HL-60/S4 treated with phorbol 12-myristate 13-acetate at 8.2 ng/mL for 4 days and 3 days (cell line): Measurements from ENCODE around the gene DSG1.
"Not testable (repeated sequence)": the region's sequence is repeated elsewhere in the genome, so short reads cannot be mapped to it uniquely, and the experiment has no call there.

Source experiments
- in situ Hi-C: fragments of 300-500 bp; cut with MboI; formaldehyde crosslinking; loops from 2 replicates; pipeline ENCODE4 v1.15.0; 2022; ENCODE audit warnings: low sequenced_read_pairs

Gene DSG1

GRCh38 chr18:31317860-31318259 lies at the start of gene DSG1:
DSG1 (plus strand) TSS chr18:31318160; CDS start chr18:31318301, 141 bp downstream.
- in situ Hi-C loops: no loop called here

GRCh38 chr18:31268985-31269406 lies 49.0 kb upstream of the DSG1 start:
- in situ Hi-C loops: no loop called here

DNA sequence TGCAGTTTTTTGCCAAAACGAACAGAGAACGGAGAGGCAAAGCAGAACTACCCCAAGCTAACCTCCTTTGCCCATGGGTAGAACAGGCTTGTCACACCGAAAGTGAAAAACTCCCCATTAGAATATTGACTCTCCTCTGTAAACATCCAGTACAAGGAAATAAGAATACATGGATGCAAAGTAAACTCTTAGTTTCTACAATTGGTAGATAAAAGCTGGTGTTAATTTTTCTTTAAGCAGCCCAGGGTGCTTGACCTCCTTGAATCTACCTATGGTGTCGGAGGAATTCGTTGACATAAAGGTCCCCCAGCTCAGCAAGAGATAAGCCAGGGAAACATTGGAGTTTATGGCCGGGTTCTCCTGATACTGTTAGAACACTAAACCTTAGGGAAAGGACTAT lies 48.4 kb upstream of the DSG1 start:
- in situ Hi-C loops: no loop called here

GRCh38 chr18:31270578-31270977 lies 47.4 kb upstream of the DSG1 start:
- in situ Hi-C loops: no loop called here

- in situ Hi-C loops: no loop called here
Measured at GRCh38 chr18:31273812-31274527, 44.0 kb upstream of the DSG1 start.

- in situ Hi-C loops: no loop called here
Measured at GRCh38 chr18:31274931-31275330, 43.0 kb upstream of the DSG1 start.

GRCh38 chr18:31275722-31276463 lies 42.1 kb upstream of the DSG1 start:
- in situ Hi-C loops: no loop called here

DNA sequence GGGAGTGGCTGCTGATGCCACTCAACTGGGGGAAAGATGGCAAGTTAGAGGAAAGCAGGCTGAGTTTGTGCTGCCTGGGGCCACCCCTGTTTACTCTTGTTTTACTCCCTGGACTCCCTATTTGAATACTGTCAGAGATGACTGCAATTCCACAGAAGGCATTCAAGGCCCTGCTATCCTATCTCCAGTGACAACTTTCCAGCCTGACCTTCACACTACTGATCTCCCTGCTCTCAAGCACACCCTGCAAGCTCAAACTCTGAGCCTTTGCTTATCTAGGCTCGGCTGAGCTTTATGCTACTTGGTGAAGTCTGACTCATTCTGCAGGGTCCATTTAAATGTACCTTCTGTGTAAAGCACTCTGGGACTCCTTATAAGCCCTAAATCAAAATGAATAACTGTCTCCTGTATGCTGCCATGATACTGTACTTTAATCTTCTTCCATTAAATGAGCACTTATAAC lies 39.3 kb upstream of the DSG1 start:
- in situ Hi-C loops: no loop called here

- in situ Hi-C loops: no loop called here
Measured at GRCh38 chr18:31280502-31280901, 37.5 kb upstream of the DSG1 start.

- in situ Hi-C loops: no loop called here
Measured at GRCh38 chr18:31281437-31281836, 36.5 kb upstream of the DSG1 start.

DNA sequence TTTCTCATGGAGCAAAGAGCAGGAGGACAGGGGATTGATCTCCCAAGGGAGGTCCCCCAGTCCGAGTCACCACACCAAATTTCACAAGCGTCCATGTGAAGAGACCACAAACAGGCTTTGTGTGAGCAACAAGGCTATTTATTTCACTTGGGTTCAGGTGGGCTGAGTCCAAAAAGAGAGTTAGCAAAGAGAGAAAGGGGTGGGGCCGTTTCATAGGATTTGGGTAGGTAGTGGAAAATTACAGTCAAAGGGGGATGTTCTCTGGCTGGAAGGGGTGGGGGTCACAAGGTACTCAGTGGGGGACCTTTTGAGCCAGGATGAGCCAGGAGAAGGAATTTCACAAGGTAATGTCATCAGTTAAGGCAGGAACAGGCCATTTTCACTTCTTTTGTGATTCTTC lies 28.5 kb upstream of the DSG1 start:
- in situ Hi-C loops: not testable (repeated sequence)

DNA sequence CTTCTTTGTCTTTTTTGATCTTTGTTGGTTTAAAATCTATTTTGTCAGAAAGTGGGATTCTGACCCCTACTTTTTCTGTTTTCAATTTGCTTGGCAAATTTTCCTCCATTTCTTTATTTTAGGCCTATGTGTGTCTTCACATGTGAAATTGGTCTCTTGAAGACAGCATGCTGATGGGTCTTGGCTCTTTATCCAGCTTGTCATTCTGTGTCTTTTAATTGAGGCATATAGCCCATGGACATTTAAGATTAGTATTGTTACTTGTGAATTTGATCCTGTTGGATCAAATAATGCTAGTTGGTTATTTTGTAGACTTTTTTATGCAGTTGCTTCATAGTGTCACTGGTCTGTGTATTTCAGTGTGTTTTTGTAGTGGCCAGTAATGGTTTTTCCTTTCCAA lies 26.3 kb upstream of the DSG1 start:
- in situ Hi-C loops: no loop called here

- in situ Hi-C loops: no loop called here
Measured at GRCh38 chr18:31294199-31294747, 23.7 kb upstream of the DSG1 start.

GRCh38 chr18:31297248-31297647 lies 20.7 kb upstream of the DSG1 start:
- in situ Hi-C loops: no loop called here

GRCh38 chr18:31301201-31301655 lies 16.7 kb upstream of the DSG1 start:
- in situ Hi-C loops: no loop called here

DNA sequence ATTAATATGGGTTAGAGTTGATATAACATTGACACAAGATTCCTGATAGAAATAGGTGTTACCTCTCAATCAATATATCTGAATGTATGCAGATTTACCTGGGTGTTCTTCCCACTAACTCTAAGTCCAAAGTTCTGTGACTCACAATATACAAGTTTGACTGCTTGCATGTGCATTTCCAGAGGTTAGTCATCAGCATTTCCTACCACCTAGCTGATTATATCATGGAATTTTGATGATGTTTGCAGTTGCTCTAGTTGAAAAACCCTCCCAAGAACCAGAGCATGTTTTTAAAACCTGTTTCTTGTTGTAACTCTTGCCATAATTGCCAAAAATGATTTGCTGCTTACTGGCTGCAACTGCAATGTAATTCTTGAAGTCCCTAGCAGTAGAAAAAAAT lies 15.0 kb upstream of the DSG1 start:
- in situ Hi-C loops: no loop called here

- in situ Hi-C loops: no loop called here
Measured at GRCh38 chr18:31303771-31304170, 14.2 kb upstream of the DSG1 start.

- in situ Hi-C loops: no loop called here
Measured at GRCh38 chr18:31309115-31309514, 8.8 kb upstream of the DSG1 start.

DNA sequence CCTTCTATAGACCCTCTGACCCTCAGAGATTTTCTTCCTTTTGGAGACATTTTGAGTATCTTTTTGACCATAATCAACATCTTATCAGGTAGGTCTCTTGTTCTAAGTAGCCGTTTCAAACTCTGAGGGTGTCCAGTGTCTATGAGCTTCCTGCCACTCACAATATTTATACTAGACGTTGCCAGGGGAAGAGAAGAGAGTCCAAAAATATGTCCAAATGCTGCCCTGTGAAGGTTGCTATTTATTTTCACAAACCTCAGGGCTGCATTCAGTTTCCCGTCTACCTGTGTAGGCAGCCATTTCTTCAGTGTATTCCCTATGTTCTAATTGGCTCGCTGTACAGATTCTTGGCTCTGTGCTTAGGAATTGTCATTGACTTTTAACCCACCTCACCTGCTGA lies 986 bp upstream of the DSG1 start:
- in situ Hi-C loops: no loop called here

DNA sequence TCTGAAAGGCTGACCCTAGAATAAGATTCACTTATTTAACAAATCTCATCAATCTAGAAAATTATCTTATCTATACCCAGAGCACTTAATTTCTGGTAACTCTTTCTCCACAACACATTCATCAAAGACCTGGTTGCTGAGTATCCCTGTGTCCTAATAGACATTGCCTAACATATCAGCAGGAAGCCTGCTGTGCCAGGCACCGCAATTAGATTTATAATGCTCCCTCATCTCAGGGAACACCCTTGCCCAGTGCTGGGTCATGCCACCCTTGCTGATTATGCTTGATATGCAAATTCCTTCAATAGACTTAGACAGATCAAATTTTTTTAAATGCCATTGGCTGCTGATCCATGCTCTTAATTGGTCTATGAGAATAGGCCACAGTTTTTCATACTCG lies 3.8 kb downstream of the DSG1 start:
- in situ Hi-C loops: no loop called here

DNA sequence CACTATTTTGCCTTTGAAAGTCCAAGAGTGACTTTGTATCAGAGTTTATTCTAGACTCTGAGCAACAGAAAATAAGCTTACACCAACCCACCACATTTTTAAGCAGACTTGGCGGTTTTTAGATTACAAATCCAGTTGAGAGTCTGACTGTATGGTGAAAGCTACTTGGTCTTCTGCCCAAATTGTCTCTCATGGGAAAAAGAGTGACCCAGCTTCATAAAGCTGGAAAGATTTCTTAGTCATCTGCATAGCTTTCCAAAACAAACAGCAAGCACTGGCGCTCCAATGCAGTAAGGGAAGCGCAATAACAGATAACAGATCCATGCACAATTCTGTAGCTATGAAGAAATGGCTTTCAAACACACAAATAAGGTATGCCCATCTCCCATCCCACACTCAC lies 7.1 kb downstream of the DSG1 start:
- in situ Hi-C loops: no loop called here
